ENCODE data around the gene KCNS1. TPM values are rescaled to one million over a fixed set of nuclear protein-coding genes. Genes with fewer than 3 reads are reported as not detected.

KCNS1 gene
- total and polyA plus RNA-seq, 2 of the 8 experiments (the other 6 are each of a cell fraction or from before 2014, with no cell fraction given), result 1.4 to 1.8 TPM

DNA sequence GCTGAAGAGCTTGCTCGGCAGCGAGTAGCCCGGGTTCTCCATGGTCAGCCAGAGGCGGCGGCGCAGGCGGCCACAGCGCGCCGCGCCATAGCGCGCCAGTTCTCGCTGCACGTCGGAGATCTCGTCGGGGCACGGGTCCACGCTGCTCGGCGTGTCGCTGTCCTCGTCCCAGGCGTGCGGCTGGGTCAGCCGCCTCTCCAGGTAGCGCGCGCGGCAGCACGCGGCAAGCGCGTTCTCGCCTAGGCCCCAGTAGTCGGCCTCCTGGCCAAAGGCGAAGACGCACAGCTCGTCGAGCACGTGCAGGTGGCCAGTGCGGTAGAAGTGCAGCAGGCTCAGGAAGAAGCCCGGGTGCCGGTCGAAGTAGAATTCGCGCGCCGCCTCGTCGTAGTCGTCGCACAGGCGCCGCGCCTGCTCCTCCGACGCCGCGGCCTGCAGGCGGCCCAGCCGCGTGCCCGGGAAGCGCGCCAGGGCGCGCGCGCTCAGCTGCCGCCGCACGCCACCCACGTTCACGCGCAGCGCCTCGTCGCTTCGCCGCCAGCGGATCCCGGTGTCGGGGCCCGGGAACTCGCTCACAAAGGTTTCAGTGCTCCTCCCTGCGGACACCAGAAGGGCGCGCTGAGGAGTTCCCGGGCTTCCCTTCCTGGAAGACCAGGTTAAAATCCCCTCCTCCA is 2.7 kb downstream of the KCNS1 start (continued):
- 0 out of 2 replicates have a peak, but pooled peaks have one; percentile 43 for TF ChIP-seq TAF1 (IDR thresholded peaks at IDR 0.05; ENCODE audit: low read depth, low read length)
- TF ChIP-seq SAP30 (IDR thresholded peaks at IDR 0.05; ENCODE audit: insufficient read depth, insufficient replicate concordance, low read length), result no peak
- no peak for TF ChIP-seq CHD2 (IDR thresholded peaks at IDR 0.05; ENCODE audit: low read length)
- TF ChIP-seq GTF2F1 (IDR thresholded peaks at IDR 0.05; ENCODE audit: borderline replicate concordance, low read depth, low read length), result peak; percentile 58; the same call in 1 of the 2 replicates
- TF ChIP-seq GABPA (IDR thresholded peaks at IDR 0.05; ENCODE audit: borderline replicate concordance, insufficient read depth, low read length), result peak; percentile 41; the same call in 1 of the 2 replicates
- TF ChIP-seq CBX5 (IDR thresholded peaks at IDR 0.05; ENCODE audit: low read depth, low read length), result no peak
- no peak for TF ChIP-seq RXRA (IDR thresholded peaks at IDR 0.05; ENCODE audit: insufficient read depth, low read depth, low read length)
- peak; percentile 98 for TF ChIP-seq MAX (IDR thresholded peaks at IDR 0.05)
- TF ChIP-seq POU5F1 (IDR thresholded peaks at IDR 0.05; ENCODE audit: low read depth, low read length), result no peak
- no peak for TF ChIP-seq SUZ12 (IDR thresholded peaks at IDR 0.05; ENCODE audit: low read length)
- TF ChIP-seq, protein P1, sequence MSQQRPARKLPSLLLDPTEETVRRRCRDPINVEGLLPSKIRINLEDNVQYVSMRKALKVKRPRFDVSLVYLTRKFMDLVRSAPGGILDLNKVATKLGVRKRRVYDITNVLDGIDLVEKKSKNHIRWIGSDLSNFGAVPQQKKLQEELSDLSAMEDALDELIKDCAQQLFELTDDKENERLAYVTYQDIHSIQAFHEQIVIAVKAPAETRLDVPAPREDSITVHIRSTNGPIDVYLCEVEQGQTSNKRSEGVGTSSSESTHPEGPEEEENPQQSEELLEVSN (IDR thresholded peaks at IDR 0.05), result peak; percentile 97
- TF ChIP-seq POLR2A (IDR thresholded peaks at IDR 0.05; ENCODE audit: control extremely low read depth in 1 of 2, low read depth in 2 of 2, low read length in 2 of 2), result no peak
- TF ChIP-seq RAD21 (IDR thresholded peaks at IDR 0.05 in 1 of 2, conservative IDR thresholded peaks at IDR 0.05 in 1 of 2; ENCODE audit: low read depth in 2 of 2, low read length in 2 of 2), result peak; percentile 48 to 52; a peak in 3 of 4 replicates
- no peak for TF ChIP-seq FOSL1 (IDR thresholded peaks at IDR 0.05; ENCODE audit: insufficient read depth, low read depth, low read length)
- no peak for TF ChIP-seq NANOG (IDR thresholded peaks at IDR 0.05; ENCODE audit: insufficient read depth, low read depth, low read length, poor library complexity, severe bottlenecking)
- no peak for TF ChIP-seq BCL11A (IDR thresholded peaks at IDR 0.05; ENCODE audit: low read depth in 2 of 2, low read length in 2 of 2)
- peak; percentile 27 for TF ChIP-seq TAF7 (optimal IDR thresholded peaks at IDR 0.05; ENCODE audit: borderline replicate concordance, low read depth, low read length)
- no peak for TF ChIP-seq CHD1 (IDR thresholded peaks at IDR 0.05; ENCODE audit: low read depth, low read length)
- TF ChIP-seq RFX5 (IDR thresholded peaks at IDR 0.05; ENCODE audit: borderline replicate concordance, low read depth, low read length), result no peak
- TF ChIP-seq KDM1A (IDR thresholded peaks at IDR 0.05; ENCODE audit: borderline replicate concordance, low read length), result no peak
- TF ChIP-seq SP1 (IDR thresholded peaks at IDR 0.05; ENCODE audit: low read depth, low read length), result no peak
- TF ChIP-seq PHF8 (conservative IDR thresholded peaks at IDR 0.05; ENCODE audit: low read depth, low read length), result no peak
- no peak for TF ChIP-seq YY1 (IDR thresholded peaks at IDR 0.05; ENCODE audit: low read depth, low read length)
- TF ChIP-seq ZNF274 (IDR thresholded peaks at IDR 0.05; ENCODE audit: borderline replicate concordance, extremely low read depth, low read length), result no peak
